GM23248 (cell line): ENCODE data around the gene ULK4. TPM values are rescaled to one million over a fixed set of nuclear protein-coding genes. Genes with fewer than 3 reads are reported as not detected.
"Not testable (repeated sequence)": the region's sequence is repeated elsewhere in the genome, so short reads cannot be mapped to it uniquely, and the experiment has no call there.

ENCODE experiments used
- DNase-seq: peaks from one replicate; pipeline ENCODE4 v3.0.0-alpha.2; 2015
- H2AFZ ChIP-seq: fragments of 200-600 bp; sonication (generic); 2 replicates; pipeline ENCODE4 v1.6.1; 2016; ENCODE audit warnings: antibody characterized with exemption
- H3F3A ChIP-seq: fragments of 200-600 bp; sonication (generic); 2 replicates; pipeline ENCODE4 v1.6.1; 2016; ENCODE audit warnings: mild to moderate bottlenecking, antibody characterized with exemption, mixed run types; ENCODE audit not compliant: insufficient read depth
- H3K27ac ChIP-seq: fragments of 200-600 bp; sonication (generic); 2 replicates; pipeline ENCODE4 v1.5.1; 2016; ENCODE audit warnings: mild to moderate bottlenecking
- H3K27me3 ChIP-seq: fragments of 200-600 bp; sonication (generic); replicated peaks from 2 replicates; pipeline ENCODE4 v1.6.1; 2016; ENCODE audit warnings: mild to moderate bottlenecking; ENCODE audit not compliant: insufficient read depth
- H3K36me3 ChIP-seq: fragments of 200-600 bp; sonication (generic); 2 replicates; pipeline ENCODE4 v1.6.1; 2016; ENCODE audit warnings: low read depth, mild to moderate bottlenecking
- H3K4me1 ChIP-seq: fragments of 200-600 bp; sonication (generic); 2 replicates; pipeline ENCODE4 v1.6.1; 2016; ENCODE audit warnings: mild to moderate bottlenecking; ENCODE audit not compliant: insufficient read depth
- H3K4me2 ChIP-seq: fragments of 200-600 bp; sonication (generic); one replicate; pipeline ENCODE4 v1.6.1; 2016; ENCODE audit warnings: mild to moderate bottlenecking; ENCODE audit not compliant: unreplicated experiment
- H3K4me3 ChIP-seq: fragments of 200-600 bp; sonication (generic); 2 replicates; pipeline ENCODE4 v1.5.1; 2016; ENCODE audit warnings: mild to moderate bottlenecking
- H3K79me2 ChIP-seq: fragments of 200-600 bp; sonication (generic); 2 replicates; pipeline ENCODE4 v1.6.1; 2016; ENCODE audit warnings: mild to moderate bottlenecking; ENCODE audit not compliant: insufficient read depth
- H3K9ac ChIP-seq: fragments of 200-600 bp; sonication (generic); 2 replicates; pipeline ENCODE4 v1.6.1; 2016; ENCODE audit warnings: mild to moderate bottlenecking
- H3K9me2 ChIP-seq: fragments of 200-600 bp; sonication (generic); 2 replicates; pipeline ENCODE4 v1.6.1; 2016; ENCODE audit warnings: mixed run types, mild to moderate bottlenecking, moderate library complexity; ENCODE audit not compliant: insufficient read depth
- H3K9me3 ChIP-seq: fragments of 200-600 bp; sonication (generic); one replicate; pipeline ENCODE4 v1.6.1; 2017; ENCODE audit warnings: low read depth
- H4K20me1 ChIP-seq: fragments of 200-600 bp; sonication (generic); 2 replicates; pipeline ENCODE4 v1.6.0; 2016; ENCODE audit not compliant: insufficient read depth
- EZH2 ChIP-seq: fragments of 200-600 bp; sonication (generic); IDR thresholded peaks from 2 replicates; pipeline ENCODE4 v1.6.1; 2018; ENCODE audit warnings: antibody characterized with exemption, mild to moderate bottlenecking; ENCODE audit not compliant: insufficient read depth, poor library complexity, severe bottlenecking
- EZH2phosphoT487 ChIP-seq: fragments of 200-600 bp; sonication (generic); IDR thresholded peaks from 2 replicates; pipeline ENCODE4 v1.6.1; 2018; ENCODE audit warnings: antibody characterized with exemption, moderate library complexity, mild to moderate bottlenecking, low read depth; ENCODE audit not compliant: insufficient read depth
- WGBS, 2 experiments: methylation state at CpG; one replicate each; pipeline ENCODE4 v1.1.6; 2015 to 2017; ENCODE audit warnings: low lambda C conversion rate in 2 of 2, low coverage in 1 of 2; ENCODE audit errors: missing lambda C conversion rate in 2 of 2; 5-methylcytosine and 5-hydroxymethylcytosine counted together
- in situ Hi-C: fragments of 300-500 bp; cut with MboI; formaldehyde crosslinking; loops from 2 replicates; pipeline ENCODE4 v1.15.0; 2020
- polyA plus RNA-seq: library from polyadenylated mRNA; unstranded; fragments of >200 nt; fragmentation: Nextera tagmentation; extraction: Ambion mirVana; gene quantifications from 2 replicates; pipeline ENCODE4 v1.2.1, GENCODE V29; 2016
- total RNA-seq: library from RNA; depleted of rRNA; stranded (reverse); fragments of >200 nt; shearing (Covaris generic); gene quantifications from 2 replicates; pipeline ENCODE4 v1.2.3, GENCODE V29; 2014

Gene ULK4
- total and polyA plus RNA-seq, 2 experiments from 2014 or later = 3.5 to 20.3 TPM

DNA sequence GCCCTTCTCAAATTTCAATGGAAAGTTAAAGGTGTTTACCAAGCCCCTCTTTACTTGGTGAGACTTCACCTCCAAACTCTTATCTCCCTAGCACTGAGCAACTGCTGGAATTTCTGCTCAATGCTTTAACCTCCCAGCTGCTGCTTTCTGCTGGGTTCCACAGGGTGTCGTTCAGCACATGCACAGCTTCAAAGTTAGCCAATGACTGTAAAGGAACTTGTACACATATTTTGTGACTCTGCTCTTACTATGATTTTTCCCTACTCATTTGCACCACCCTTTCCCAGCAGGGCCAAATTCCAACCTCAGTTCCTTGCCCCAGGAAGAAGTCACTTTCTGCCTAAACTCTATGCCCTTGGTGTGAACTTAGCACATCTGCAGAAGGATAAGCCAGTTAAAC, 89.7 kb downstream of the ULK4 start:
- Histone ChIP-seq H3K9me2 (no peaks in the 10 kb centered on the region), H3K79me2 (no peaks in the 10 kb centered on the region), H3K4me3 (no peak overlapping the region), H3K4me2 (no peak overlapping the region), H3K27ac (no peak overlapping the region), H3K4me1 (no peaks in the 10 kb centered on the region), H3K27me3 (no peaks in the 10 kb centered on the region), H3K9ac (no peak overlapping the region), H4K20me1 (no peaks in the 10 kb centered on the region), H3F3A (no peaks in the 10 kb centered on the region), H3K36me3 (no peaks in the 10 kb centered on the region), H3K9me3 (no peaks in the 10 kb centered on the region), H2AFZ (no peak overlapping the region)
- in situ Hi-C loops = loop anchor here (10.0 kb wide), 1 partner anchor 1287 kb away; no protein-coding TSS in a partner anchor
- 93 to 95% methylated on average over 1 of the region's 1 CpG for WGBS, 2 experiments
- DNase-seq = no peak
- TF ChIP-seq EZH2 (no peak), EZH2phosphoT487 (no peak)

DNA sequence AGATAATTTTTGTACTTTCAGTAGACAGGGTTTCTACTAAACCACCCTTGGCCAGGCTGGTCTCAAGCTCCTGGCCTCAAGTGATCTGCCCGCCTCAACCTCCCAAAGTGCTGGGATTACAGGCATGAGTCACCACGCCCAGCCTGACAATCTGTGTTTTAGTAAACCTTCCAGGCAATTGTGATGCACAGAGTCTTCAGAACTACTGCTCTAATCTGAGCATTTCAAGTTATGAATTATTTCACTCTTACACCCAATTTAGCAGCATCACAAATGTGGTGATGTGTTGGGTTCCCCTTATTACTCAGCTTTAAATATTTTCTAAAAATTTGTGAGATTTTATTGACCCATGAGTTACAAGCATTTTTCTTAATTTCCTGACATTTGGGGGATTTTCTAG, 94.4 kb downstream of the ULK4 start:
- Histone ChIP-seq H3K79me2 (no peaks in the 10 kb centered on the region), H3K27me3 (no peaks in the 10 kb centered on the region), H3K27ac (no peak overlapping the region), H3F3A (no peaks in the 10 kb centered on the region), H3K9ac (no peak overlapping the region), H3K36me3 (no peaks in the 10 kb centered on the region), H3K9me2 (no peaks in the 10 kb centered on the region), H2AFZ (no peak overlapping the region), H3K9me3 (no peaks in the 10 kb centered on the region), H3K4me3 (no peak overlapping the region), H4K20me1 (no peaks in the 10 kb centered on the region), H3K4me1 (no peaks in the 10 kb centered on the region), H3K4me2 (no peak overlapping the region)
- in situ Hi-C loops = no loop called here
- no peak for TF ChIP-seq EZH2
- WGBS, 2 experiments = 90 to 96% methylated on average over 2 of the region's 2 CpGs
- no peak for DNase-seq

GRCh38 chr3:41866298-41866697, 95.6 kb downstream of the ULK4 start:
- H3K4me1 ChIP-seq = no peaks in the 10 kb centered on the region
- H3K9me2 ChIP-seq = no peaks in the 10 kb centered on the region
- no peak overlapping the region for H3K27ac ChIP-seq
- H3K9me3 ChIP-seq = no peaks in the 10 kb centered on the region
- no peaks in the 10 kb centered on the region for H3K79me2 ChIP-seq
- no peak overlapping the region for H2AFZ ChIP-seq
- no peak overlapping the region for H3K4me3 ChIP-seq
- H3K27me3 ChIP-seq = no peaks in the 10 kb centered on the region
- TF ChIP-seq EZH2 = no peak
- no peak for TF ChIP-seq EZH2phosphoT487
- DNase-seq = no peak
- H3K36me3 ChIP-seq = no peaks in the 10 kb centered on the region
- 88 to 89% methylated on average over 6 of the region's 6 CpGs for WGBS, 2 experiments
- in situ Hi-C loops = no loop called here
- no peak overlapping the region for H3K4me2 ChIP-seq
- H3F3A ChIP-seq = no peaks in the 10 kb centered on the region
- no peak overlapping the region for H3K9ac ChIP-seq
- H4K20me1 ChIP-seq = no peaks in the 10 kb centered on the region

- Histone ChIP-seq H3K79me2 (no peaks in the 10 kb centered on the region), H3K9me2 (no peaks in the 10 kb centered on the region), H3K9ac (no peak overlapping the region), H2AFZ (no peak overlapping the region), H3K9me3 (no peaks in the 10 kb centered on the region), H3F3A (no peaks in the 10 kb centered on the region), H3K27ac (no peak overlapping the region), H3K27me3 (no peaks in the 10 kb centered on the region), H3K4me3 (no peak overlapping the region), H3K4me2 (no peak overlapping the region), H3K36me3 (no peaks in the 10 kb centered on the region), H4K20me1 (no peaks in the 10 kb centered on the region), H3K4me1 (no peaks in the 10 kb centered on the region)
- 89 to 100% methylated on average over 1 of the region's 1 CpG for WGBS, 2 experiments
- TF ChIP-seq EZH2phosphoT487 (no peak), EZH2 (no peak)
- no peak for DNase-seq
- in situ Hi-C loops = no loop called here
These were observed 98.9 kb downstream of the ULK4 start for GRCh38 chr3:41863024-41863423.

GRCh38 chr3:41860489-41860888, 101.4 kb downstream of the ULK4 start:
- DNase-seq, H3K4me3 ChIP-seq, H3K27me3 ChIP-seq, H4K20me1 ChIP-seq, H3K27ac ChIP-seq, H3K9me3 ChIP-seq, H3K4me1 ChIP-seq, H3F3A ChIP-seq, H3K9ac ChIP-seq, H2AFZ ChIP-seq, H3K36me3 ChIP-seq, H3K4me2 ChIP-seq, H3K9me2 ChIP-seq, in situ Hi-C loops, H3K79me2 ChIP-seq: not testable (repeated sequence)
- WGBS, 2 experiments = 96 to 97% methylated on average over 2 of the region's 2 CpGs
